Fibroblast of lung (primary cell): Measurements from ENCODE around the gene FAP. TPM values are rescaled to one million over a fixed set of nuclear protein-coding genes. Genes with fewer than 3 reads are reported as not detected.

Experiments used
- DNase-seq, 2 donors: peaks; one replicate each; pipeline versions ENCODE4 v3.0.0 to v3.0.0-alpha.2; 2010; ENCODE audit warnings: low read depth in 2 of 2
- H2AFZ ChIP-seq: 2 replicates; pipeline ENCODE4 v1.5.1; 2012; ENCODE audit warnings: low read length, control low read depth, inconsistent platforms
- H3K27ac ChIP-seq: 2 replicates; pipeline ENCODE4 v1.5.1; 2011; ENCODE audit warnings: low read length, control low read depth; ENCODE audit not compliant: insufficient read depth
- H3K27me3 ChIP-seq: 2 replicates; pipeline ENCODE4 v1.5.1; 2011; ENCODE audit warnings: mild to moderate bottlenecking, low read length; ENCODE audit not compliant: control insufficient read depth, insufficient read depth
- H3K36me3 ChIP-seq: 2 replicates; pipeline ENCODE4 v1.5.1; 2011; ENCODE audit warnings: low read length; ENCODE audit not compliant: control insufficient read depth, insufficient read depth
- H3K4me1 ChIP-seq: 2 replicates; pipeline ENCODE4 v1.5.1; 2011; ENCODE audit warnings: low read length; ENCODE audit not compliant: control insufficient read depth, insufficient read depth; ENCODE audit errors: extremely low read depth
- H3K4me2 ChIP-seq: 2 replicates; pipeline ENCODE4 v1.5.1; 2011; ENCODE audit warnings: low read length, control low read depth; ENCODE audit not compliant: insufficient read depth; ENCODE audit errors: extremely low read depth
- H3K4me3 ChIP-seq, 4 experiments: fragments of 200-600 bp in 1 of 4; sonication (generic) in 1 of 4; replicated peaks in 1 of 4; 2 replicates each; pipeline ENCODE4 v1.5.1; 2011 to 2016; ENCODE audit warnings: low read length in 4 of 4, low read depth in 3 of 4, mild to moderate bottlenecking in 3 of 4, control low read depth in 2 of 4, inconsistent platforms in 1 of 4, mixed read lengths in 1 of 4; ENCODE audit not compliant: insufficient read depth in 1 of 4; ENCODE audit errors: control extremely low read depth in 1 of 4
- H3K79me2 ChIP-seq: 2 replicates; pipeline ENCODE4 v1.5.1; 2012; ENCODE audit warnings: mild to moderate bottlenecking, low read length, inconsistent platforms; ENCODE audit not compliant: control insufficient read depth, insufficient read depth
- H3K9ac ChIP-seq: 2 replicates; pipeline ENCODE4 v1.5.1; 2011; ENCODE audit warnings: mild to moderate bottlenecking, low read length, control low read depth; ENCODE audit not compliant: insufficient read depth
- H3K9me3 ChIP-seq: 2 replicates; pipeline ENCODE4 v1.5.1; 2012; ENCODE audit warnings: low read depth, low read length; ENCODE audit not compliant: control insufficient read depth, insufficient read depth
- H4K20me1 ChIP-seq: 2 replicates; pipeline ENCODE4 v1.5.1; 2011; ENCODE audit warnings: low read length; ENCODE audit not compliant: control insufficient read depth, insufficient read depth; ENCODE audit errors: extremely low read depth
- EZH2 ChIP-seq: IDR thresholded peaks from 2 replicates; pipeline ENCODE4 v1.5.1; 2012; ENCODE audit warnings: low read length, control low read depth, mild to moderate bottlenecking; ENCODE audit errors: missing control alignments
- polyA plus RNA-seq, 2 donors: library from polyadenylated mRNA; depleted of rRNA in 1 of 2; stranded (reverse) in 1 of 2; unstranded in 1 of 2; fragments of >200 nt; gene quantifications; 2 replicates each; pipeline ENCODE4 v1.2.1, GENCODE V29; 2011 to 2012; ENCODE audit warnings: missing spikeins in 1 of 2
- total RNA-seq: library from RNA; depleted of rRNA; stranded (reverse); fragments of >200 nt; gene quantifications from 2 replicates; pipeline ENCODE4 v1.2.1, GENCODE V29; 2014
- TF ChIP-seq, protein P1 (sequence below), 2 donors: IDR thresholded peaks in 1 of 2; conservative IDR thresholded peaks in 1 of 2; 1 replicate in 1 of 2; 2 replicates in 1 of 2; pipeline ENCODE4 v1.5.1; 2011 to 2012; ENCODE audit warnings: low read length in 2 of 2, control low read depth in 1 of 2, inconsistent platforms in 1 of 2, low read depth in 1 of 2, mild to moderate bottlenecking in 1 of 2

Gene FAP
- total and polyA plus RNA-seq, 2 donors (not counting 1 experiment from before 2014, with no cell fraction given): 96.1 to 140 TPM

DNA sequence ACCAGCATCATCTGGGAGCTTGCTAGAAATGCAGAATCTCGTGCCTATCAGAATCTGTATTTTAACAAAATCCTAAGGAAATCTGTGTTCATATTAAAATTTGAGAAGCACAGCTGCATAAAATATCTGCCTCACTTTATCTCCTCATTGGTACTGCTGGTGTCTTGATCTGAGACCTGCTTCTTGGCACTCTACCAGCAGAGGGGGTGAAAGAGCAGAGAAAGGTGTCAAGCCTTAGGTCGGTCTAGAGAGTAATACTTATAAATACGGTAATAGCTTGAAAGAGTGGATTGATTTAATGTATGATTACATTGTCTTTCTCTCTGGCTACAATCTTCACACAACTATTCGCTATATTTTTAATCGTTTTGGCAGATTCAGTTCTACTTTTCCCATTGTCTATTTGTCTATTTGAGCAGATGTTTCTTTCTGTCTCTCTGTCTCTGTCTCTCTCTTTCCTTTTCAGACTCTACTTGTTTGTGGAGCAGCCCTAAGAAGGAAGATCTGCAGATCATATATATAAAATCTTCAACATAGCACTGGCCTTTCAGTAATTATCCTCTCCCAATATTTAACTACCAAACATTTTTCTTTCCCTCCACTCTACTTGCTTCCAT is 89.5 kb downstream of the FAP start:
- H3K27me3 ChIP-seq: no peaks in the 10 kb centered on the region
- no peak overlapping the region for H2AFZ ChIP-seq
- H3K4me1 ChIP-seq: no peaks in the 10 kb centered on the region
- H3K4me2 ChIP-seq: no peak overlapping the region
- DNase-seq: peak; percentile 36 to 58
- H3K27ac ChIP-seq: no peak overlapping the region
- no peaks in the 10 kb centered on the region for H3K36me3 ChIP-seq
- no peaks in the 10 kb centered on the region for H3K9me3 ChIP-seq
- no peak overlapping the region for H3K9ac ChIP-seq
- H4K20me1 ChIP-seq: no peaks in the 10 kb centered on the region
- no peak overlapping the region for H3K4me3 ChIP-seq
- no peaks in the 10 kb centered on the region for H3K79me2 ChIP-seq
- TF ChIP-seq EZH2: no peak
- TF ChIP-seq, protein P1, sequence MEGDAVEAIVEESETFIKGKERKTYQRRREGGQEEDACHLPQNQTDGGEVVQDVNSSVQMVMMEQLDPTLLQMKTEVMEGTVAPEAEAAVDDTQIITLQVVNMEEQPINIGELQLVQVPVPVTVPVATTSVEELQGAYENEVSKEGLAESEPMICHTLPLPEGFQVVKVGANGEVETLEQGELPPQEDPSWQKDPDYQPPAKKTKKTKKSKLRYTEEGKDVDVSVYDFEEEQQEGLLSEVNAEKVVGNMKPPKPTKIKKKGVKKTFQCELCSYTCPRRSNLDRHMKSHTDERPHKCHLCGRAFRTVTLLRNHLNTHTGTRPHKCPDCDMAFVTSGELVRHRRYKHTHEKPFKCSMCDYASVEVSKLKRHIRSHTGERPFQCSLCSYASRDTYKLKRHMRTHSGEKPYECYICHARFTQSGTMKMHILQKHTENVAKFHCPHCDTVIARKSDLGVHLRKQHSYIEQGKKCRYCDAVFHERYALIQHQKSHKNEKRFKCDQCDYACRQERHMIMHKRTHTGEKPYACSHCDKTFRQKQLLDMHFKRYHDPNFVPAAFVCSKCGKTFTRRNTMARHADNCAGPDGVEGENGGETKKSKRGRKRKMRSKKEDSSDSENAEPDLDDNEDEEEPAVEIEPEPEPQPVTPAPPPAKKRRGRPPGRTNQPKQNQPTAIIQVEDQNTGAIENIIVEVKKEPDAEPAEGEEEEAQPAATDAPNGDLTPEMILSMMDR (conservative IDR thresholded peaks at IDR 0.05 in 1 of 2, IDR thresholded peaks at IDR 0.05 in 1 of 2; ENCODE audit: low read depth in 1 of 2, low read length in 2 of 2): peak; percentile 52 to 67

DNA sequence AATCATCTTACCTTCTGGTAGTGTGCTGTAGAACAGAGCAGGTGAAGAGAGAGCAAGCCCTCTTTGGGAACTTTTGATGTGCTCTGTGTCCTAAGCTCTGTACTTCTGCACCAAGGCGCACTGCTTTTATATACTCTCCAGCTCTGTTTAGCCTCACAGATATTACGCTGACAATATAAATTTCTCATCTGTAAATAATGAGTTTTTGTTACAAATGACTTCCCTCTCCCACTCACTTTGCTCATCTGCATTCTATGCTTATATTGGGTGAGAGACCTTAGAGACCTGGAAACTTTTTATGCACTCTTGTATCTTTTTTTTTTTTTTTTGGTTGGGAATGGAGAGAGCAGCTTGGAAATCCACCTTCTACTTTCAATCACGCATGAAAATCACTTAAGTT is 91.1 kb downstream of the FAP start, which contains the start of gene GCG:
GCG (minus strand) TSS at position 101 of the 400 bp plus-strand sequence. CDS start 3,069 bp downstream, outside the sequence.
- no peak within 1 kb of the TSS for H3K4me2 ChIP-seq
- DNase-seq: no peak
- H2AFZ ChIP-seq: no peak within 1 kb of the TSS
- TF ChIP-seq, protein P1 (conservative IDR thresholded peaks at IDR 0.05 in 1 of 2, IDR thresholded peaks at IDR 0.05 in 1 of 2; ENCODE audit: low read depth in 1 of 2, low read length in 2 of 2): no peak
- TF ChIP-seq EZH2: no peak
- no peak within 1 kb of the TSS for H3K27ac ChIP-seq
- no peak within 1 kb of the TSS for H3K4me3 ChIP-seq
- no peaks in the 10 kb centered on the region for H3K79me2 ChIP-seq
- no peaks in the 10 kb centered on the region for H4K20me1 ChIP-seq
- no peaks in the 10 kb centered on the region for H3K27me3 ChIP-seq
- no peaks in the 10 kb centered on the region for H3K36me3 ChIP-seq
- H3K9ac ChIP-seq: no peak within 1 kb of the TSS
- H3K9me3 ChIP-seq: no peaks in the 10 kb centered on the region
- peaks cover 2% of the 10 kb centered on the region for H3K4me1 ChIP-seq

DNA sequence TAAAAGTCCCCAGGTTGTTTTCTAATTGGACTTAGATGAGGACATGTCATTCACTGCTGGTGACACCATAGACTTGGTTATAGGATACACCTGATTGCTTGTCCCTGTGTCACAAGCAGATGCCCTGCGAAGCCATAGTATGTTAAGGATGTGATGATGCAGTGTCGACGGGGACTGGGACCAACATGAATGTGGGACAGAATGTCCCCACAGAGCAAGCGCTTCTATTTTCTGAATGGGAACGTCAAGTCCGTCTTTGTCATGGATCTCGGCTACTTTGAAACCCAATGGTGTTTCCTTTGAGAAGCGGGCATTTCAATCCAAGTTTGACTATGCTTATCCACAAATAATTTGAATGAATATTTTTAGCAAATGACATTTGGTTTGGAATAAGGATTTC is 93.3 kb downstream of the FAP start:
- Histone ChIP-seq H3K4me3 (no peak overlapping the region), H3K79me2 (no peaks in the 10 kb centered on the region), H3K9ac (no peak overlapping the region), H3K27ac (no peak overlapping the region), H3K9me3 (no peaks in the 10 kb centered on the region), H2AFZ (no peak overlapping the region), H3K4me2 (no peak overlapping the region), H4K20me1 (no peaks in the 10 kb centered on the region), H3K4me1 (peaks cover 4% of the 10 kb centered on the region), H3K36me3 (no peaks in the 10 kb centered on the region), H3K27me3 (no peaks in the 10 kb centered on the region)
- TF ChIP-seq EZH2: no peak
- TF ChIP-seq, protein P1 (conservative IDR thresholded peaks at IDR 0.05 in 1 of 2, IDR thresholded peaks at IDR 0.05 in 1 of 2; ENCODE audit: low read depth in 1 of 2, low read length in 2 of 2): no peak
- DNase-seq: no peak
